NCI-H1105 treated with DMSO at 0.1 percent for 48 hours (cell line): ENCODE data around the gene PHACTR3.
"Not testable (repeated sequence)": the region's sequence is repeated elsewhere in the genome, so short reads cannot be mapped to it uniquely, and the experiment has no call there.

Source experiments
- DNase-seq: peaks from one replicate; lab custom pipeline; 2025; lab: John Stamatoyannopoulos, UW

PHACTR3 gene

DNA sequence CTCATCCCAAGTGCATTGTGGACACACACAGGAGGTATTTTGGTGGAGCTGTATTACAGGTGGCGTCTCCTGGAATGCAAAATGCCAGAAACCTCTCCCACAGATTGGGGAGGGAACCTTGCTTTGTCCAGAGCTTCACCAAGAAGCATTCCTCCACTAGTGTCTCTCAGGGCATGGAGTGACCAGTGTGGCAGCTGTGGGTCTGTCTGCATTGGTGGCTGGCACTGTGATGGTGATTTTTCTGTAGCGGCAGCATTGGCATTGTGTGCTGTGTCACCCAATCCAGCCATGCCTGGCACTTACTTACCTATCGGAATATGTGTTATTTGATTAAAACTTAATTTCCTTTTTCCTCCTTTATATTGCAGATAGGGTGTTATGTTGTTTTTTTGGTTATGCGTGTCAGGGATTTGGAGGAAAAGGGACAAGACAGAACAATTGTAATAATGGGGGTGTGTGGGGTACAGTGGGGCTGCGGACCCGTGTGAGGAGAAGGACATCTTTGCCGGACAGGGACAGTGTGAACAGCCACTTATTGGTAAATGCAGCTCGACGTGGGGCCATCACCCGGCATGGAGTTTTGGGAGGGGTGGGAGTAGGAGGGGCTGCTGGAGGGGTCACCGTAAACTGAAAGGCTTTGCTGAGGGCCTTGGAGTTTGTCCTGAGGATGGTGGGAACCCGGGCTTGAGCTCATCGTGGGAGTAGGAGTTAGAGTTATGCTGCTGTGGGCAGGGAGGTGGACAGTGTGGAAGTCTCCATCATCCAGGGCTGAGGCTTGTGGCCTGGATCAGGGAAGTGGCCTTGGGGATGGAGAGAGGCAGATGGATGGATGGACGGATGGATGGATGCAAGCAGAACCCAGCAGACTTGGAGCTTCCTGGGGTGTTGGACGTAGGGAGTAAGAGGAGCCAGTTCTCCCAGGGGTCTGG is 224.0 kb downstream of the PHACTR3 start:
- no peak for DNase-seq

DNA sequence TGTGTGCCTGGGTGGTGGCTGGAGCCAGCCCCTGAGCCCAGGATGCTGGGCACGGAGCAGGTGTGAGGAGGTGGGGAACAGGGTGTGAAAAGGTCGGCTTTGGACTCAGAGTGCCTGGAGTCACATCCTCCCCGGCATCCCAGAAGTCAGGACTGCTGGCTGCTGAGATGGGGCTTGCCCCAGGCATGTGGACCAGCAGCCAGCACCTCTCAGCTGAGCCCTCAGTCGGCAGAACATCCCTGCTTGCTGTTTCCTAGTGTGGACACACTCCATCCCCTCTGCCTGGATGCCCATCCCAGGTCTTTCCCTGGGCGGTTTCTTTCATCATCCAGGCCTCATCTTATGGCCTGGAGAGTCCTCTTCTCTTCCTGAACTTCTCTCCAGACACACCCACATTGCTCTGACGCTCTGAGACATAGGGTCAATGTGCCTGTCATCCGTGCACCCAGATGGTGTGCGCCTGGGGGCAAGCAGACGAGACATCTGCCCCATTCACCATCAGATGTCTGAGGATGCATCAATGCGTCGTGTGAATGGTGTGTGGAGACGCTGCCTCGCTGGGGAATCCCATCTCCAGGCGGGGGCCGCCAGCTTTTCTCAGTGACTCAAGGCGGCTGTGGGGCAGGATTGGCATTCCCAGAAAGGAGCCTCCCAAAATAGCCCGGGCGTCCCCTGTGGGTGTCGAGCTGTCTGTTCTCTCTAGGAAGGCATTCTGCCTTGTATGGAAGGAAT is 224.9 kb downstream of the PHACTR3 start:
- DNase-seq, result no peak

DNA sequence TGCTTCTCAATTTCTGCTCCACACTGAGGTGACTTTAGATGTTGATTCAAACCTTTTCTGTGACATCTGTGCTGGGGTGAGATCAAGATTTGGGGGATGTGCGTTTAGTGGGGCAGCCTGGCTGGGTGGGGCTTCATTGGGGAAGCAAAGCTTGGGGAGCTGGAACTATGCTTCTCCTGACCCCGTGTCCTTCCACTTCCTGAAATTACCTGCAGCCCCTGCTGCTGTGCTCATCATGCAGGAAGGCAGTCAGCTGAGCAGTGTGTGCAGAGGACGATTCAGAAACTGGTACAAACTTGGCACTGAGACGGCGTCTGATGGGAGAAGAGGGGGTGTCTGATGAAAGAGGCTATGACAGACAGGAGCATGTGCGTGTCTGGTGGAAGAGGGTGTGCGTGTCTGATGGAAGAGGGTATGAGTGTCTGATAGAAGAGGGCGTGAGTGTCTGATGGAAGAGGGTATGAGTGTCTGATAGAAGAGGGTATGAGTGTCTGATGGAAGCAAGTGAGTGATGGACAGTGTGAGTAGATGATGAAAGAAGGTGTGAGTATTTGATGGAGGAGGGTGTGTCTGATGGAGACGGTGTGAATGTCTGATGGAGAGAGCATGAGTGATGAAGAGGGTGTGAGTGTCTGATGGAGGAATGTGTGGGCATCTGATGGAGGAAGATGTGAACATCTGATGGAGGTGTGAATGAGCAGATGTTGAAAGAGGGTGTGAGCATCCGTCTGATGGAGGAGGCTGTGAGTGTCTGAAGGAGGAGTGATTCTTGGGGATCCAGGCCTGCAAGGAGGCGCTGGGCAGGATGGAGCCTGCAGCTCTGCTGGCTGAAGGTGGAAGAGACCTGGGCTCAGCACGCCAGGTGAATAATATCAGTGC is 225.7 kb downstream of the PHACTR3 start:
- DNase-seq, result no peak

DNA sequence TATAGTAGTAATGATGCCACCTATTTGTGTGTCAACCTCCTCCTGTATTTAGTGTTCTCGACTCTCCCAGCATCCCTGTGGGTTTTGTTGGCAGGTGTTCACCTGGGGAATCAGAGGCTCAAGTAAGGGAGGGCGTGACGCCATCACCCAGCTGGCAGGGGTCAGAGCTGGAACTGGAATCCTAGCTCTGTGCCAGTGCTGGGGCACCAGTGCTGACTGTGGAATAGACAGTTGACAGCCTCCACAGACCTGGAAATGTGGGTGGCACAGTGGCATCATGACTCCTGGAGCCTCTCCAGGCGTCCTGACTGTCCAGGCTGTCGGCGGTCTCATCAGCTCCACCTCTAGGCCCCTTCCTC is 226.3 kb downstream of the PHACTR3 start:
- peak; percentile 67 for DNase-seq

DNA sequence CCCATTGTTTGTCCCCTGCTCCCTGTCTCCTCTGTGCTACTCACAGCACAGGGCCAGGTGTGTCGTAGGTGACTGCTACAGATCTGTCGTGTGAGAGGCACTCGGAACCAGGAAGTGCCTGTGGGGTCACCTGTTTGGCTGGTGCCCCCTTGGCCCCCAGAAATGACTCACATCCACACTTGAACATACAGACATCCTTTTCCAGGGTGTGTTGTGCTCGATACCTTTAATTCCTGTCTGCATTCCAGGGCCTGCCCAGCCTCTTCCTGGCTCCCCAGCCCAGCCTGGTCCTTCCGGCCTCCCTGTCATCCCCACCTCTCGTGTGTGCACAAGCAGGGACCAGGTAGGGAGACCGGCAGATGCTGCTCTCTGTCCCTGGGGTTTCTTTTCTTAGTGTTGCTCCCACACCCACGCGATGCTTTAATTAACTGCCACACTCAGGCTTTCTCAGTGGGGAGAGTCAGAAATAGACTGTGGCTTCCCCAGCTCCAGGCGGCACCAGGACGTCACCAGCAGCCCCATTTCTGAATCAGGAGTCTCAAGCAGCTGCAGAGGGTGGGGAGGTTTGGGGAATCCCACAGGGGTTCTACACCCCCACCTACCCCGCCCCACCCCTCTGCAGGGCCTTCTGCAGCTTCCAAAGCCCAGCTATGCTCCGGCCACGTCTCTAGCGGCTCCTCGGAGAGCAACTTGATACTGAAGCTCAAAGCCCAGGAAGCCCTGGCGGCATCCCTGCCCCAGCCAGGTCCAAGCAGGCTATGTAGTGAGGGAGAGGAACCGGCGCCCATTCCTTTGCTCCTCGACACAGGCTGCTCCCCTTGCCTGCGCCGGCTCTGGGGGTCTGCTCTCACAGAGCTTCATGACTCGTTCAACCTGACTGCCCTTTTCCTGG is 226.9 kb downstream of the PHACTR3 start:
- DNase-seq, result peak; percentile 46

DNA sequence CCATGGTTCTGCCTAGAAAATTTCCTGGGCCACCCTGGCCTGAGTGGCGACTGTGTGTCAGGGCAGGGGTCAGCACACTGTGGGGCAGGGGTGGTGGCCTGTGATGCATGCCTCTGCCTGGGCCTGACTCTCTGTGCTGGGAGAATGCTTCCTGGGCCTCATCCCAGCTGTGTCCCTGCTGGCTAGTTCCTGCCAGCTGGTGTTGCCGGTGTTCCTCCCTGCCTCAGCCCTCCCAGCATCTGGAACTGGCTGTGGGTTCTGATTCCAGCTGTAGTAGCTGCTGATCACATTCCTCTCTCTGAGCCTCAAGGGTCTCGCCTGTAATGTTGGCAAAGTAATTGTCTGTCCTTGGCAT is 227.6 kb downstream of the PHACTR3 start:
- DNase-seq, result no peak

DNA sequence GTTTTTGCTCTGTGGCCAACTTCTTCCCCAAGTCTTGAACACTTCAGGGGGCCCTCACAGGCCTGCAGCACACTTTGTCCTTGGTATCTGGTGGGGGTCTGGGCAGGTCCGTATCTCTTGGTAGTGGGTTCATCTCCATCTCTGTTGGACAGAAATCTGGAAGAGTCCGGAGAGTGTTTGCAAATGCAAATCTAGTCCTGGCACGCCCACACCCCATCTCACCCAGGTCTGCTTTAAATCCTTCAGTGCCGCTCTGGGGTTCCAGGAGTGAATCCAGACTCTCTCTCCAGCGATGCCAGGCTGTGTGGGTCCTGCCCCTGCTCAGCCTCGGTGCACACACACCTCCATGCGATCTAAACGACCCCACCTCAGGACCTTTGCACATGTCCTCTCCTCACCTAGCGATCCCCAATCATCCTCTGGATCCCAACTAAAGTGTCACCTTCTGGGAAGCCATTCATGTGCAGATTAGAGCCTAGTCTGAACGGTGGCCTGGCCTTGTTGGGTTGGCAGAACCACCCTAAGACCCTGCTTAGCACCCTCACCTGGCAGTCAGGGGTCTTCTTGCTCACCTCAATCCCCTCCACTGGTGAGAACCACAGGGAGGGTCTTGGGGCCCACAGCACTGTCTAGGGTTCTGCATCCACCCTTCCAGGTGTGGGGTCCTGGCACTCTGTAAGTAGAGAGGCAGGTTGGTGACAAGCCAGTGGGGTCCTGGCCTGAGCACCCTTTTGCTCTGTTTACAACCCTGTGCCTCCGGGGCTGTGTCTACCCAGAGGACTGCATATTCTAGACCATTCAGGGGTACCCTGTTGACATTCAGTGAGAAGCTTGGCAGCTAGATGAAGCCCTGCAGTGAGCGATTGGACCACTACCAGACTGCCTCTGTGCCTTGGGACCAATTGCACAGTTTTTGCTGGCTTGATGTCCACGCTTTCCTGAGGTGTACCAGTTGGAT is 228.3 kb downstream of the PHACTR3 start:
- no peak for DNase-seq

DNA sequence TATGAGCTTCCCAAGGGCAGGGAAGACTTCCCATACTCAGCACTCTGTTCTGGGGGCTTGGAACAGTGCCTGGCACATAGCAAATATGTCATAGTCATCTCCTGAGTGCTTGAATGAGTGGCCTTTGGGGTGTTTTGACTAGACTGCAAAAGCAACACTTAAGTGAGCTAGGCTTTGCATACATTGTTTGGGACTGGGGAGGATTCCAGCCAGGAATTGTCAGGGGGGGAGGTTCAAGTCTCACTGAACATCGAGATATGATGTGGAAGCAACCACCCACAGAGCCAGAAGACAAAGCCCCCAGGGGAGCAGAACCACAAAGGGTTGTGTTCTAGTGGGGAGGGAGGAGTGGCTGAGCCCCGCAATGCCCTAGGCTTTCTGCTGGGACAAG is 230.7 kb downstream of the PHACTR3 start:
- DNase-seq, result peak; percentile 22

DNA sequence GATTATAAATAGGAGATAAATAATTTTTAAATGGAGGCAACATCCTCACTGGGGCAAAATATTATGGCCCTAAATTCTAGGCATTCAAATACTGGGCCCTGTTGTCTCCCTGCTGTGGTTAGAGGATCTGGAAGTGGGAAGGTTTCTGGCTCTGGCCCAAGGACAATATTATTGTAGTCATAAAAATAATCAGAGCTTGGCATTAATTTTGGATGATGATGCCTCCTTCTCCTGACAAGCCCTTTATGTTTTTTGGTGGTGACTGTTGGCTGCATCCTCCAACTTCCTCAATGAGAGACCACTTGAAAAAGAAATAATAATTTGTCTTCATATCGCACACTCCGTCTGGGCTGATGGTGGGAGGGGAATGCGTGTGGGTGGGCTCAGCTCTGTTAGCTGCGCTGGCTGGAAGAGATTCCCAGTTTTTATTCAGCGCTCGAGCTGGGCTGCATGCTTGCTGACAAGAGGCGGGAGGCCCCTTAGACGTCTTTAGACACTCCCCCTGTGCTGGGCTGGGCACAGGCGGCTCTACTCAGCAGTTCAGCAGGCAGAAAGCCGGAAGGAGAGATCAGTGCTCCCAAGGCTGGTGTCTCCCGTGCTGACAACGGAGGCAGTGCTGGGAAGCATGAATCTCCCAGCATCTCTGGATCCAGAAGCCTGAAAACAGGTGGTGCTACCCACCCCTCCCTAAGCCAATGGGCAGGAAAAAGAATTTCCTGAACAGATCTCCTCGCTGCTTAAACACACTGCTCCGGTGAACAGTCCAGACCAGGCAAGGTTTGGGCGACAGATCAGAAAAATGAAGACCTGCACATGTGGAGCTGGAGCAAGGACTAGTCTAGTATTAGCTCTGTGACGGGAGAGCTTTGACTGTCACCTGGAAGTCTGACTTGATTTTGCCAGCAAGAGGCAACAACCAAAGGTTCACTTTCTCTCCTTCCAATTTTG is 231.4 kb downstream of the PHACTR3 start:
- peak; percentile 93 for DNase-seq

DNA sequence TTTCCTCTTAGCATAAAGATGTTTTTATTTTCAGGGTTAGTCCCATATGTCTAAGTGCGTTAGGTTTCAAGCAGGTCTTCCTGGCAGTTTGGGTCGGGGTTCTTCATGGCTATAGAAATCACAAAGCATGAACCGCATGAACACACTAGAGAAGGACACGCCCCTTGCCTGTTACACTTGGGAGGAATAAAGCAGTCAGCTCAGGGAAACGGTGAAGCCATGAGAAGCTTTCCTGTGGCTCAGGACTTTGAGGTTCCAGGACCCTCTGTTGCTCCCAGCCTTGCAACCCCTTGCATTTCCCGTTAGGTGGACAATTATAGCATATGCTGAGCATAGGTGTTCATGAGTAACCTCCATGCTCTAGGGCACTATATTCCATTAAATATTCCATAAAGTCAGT is 232.4 kb downstream of the PHACTR3 start:
- DNase-seq, result peak; percentile 52

DNA sequence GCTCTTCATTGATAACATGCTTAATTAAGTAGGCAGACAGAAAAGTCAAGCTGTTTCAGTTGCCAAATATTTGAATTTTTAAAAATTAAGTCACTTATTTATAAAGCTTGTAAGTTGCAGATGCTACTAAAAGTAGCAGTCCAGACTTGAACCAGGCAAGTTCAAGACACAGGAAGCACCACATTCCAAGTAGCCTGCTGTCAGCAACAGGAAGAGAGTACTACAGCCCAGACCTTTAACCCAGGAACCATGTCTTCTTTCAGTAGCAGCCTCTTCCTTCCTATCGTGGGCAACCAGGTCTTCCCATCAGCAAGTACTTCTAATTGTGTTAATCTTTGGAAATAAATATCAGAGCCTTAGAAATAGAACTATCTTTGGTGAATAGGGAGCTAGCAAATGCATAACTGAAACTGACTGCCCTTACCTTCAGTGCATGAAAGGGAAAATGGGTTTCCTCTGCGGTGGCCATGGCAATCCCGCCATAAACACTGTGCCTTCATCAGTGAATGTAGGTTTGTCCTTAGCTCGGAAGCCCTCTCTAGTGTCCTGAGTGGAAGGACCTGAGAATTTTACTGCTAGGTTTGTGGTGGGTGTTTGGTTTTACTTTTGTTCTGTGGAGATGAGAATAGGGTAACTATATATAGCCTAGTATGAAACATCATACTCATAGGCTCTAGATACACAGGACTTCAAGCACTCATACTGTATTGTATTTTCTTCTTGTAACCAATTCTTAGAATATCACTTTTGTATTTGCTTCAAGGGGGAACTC is 233.5 kb downstream of the PHACTR3 start:
- DNase-seq, result no peak

DNA sequence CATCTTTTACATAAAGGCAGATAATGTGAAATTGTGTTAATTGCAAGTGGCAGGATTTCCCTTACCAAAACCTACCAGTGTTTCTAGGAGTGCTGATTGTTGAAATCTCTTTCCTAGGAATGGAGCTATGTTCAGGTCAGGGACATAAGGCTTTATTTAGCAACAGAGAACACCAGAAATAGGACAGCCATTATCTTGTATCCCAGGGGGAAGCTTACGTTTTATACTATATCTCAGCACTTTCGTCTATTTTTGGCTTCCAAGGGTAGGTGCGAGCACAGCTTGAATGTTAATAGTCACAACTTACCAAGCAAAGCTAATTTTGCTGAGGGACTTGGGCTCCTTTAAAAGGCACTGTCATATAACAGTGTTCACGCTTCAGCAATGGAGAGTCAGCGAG is 235.1 kb downstream of the PHACTR3 start:
- no peak for DNase-seq

DNA sequence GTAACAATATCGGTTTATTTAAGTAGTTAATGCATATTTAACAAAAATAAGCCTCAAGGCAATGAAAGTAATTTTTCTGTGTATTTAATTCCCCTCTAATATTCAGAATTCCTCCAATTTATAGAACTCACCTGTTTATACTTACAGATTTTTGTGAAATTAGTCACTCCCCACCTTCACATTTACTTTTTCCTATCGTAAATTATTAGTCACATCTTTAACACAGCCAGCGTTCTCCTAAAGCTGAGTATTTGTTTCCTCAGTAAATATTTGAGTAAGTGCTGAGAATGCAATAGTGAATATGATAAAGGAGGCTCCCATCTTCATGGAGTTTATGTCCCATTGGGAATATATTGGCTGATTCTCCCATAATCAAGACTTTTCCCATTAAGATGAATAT is 241.1 kb downstream of the PHACTR3 start:
- DNase-seq, result no peak

DNA sequence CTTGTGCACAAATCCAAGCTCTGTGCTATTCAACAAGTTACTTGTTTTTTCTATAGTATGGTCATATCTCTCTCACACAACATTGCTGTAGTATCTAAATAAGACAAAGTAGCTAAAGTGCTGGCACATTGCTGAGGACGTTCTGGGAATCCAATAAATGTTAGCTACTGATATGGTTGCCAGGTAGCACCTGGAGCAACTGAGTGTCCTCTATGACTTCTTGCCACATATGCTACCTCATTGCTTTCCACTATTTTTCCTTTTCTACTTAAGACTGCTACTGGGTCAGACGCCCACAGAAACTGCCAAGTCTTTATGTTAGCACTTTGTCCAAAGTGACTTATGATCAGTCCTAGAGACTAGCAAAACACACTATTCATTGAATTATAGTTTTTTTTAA is 243.8 kb downstream of the PHACTR3 start:
- no peak for DNase-seq

DNA sequence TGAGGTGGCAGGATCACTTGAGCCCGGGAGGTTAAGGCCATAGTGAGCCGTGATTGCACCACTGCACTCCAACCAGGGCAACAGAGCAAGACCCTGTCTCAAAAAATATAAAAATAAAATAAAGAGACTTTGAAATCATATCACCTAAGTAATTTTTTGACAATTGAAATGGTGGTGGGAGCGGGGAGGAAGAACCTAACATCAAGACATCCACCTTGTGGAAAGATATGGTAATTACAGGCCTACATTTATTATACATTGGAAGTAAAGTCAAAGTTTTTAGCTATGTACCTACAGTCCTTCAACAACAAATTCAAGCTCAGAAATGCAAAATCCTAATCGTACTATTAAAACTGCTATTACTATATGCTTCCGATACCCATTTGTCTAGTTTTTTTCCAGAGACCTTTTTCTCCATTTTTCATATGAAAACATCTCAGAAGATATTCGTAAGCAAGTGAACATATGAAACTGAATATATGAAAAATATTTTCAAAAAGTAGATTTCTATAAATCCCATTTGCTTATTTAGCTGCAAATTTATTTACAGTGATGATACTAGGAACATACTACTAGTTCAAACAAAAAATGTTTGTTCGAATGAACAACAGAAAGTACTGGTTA is 245.8 kb downstream of the PHACTR3 start:
- peak; percentile 51 for DNase-seq

DNA sequence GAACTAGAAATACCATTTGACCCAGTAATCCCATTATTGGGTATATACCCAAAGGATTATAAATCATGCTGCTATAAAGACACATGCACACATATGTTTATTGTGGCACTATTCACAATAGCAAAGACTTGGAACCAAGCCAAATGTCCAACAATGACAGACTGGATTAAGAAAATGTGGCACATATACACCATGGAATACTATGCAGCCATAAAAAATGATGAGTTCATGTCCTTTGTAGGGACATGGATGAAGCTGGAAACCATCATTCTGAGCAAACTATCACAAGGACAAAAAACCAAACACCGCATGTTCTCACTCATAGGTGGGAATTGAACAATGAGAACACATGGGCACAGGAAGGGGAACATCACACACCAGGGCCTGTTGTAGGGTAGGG is 252.2 kb downstream of the PHACTR3 start:
- DNase-seq, result not testable (repeated sequence)

DNA sequence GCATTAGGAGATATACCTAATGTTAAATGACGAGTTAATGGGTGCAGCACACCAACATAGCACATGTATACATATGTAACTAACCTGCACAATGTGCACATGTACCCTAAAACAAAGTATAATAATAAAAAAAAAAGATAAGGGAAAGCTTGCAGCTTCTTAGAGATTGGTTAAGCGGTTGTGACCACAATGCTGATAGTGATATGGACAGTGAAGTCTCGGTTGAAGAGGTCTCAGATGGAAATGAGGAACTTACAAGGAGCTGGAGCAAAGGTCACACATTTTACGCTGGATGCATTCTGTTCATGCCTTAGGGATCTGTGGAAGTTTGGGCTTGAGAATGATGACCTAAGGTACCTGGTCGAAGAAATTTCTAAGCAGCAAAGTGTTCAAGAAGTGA is 252.6 kb downstream of the PHACTR3 start:
- not testable (repeated sequence) for DNase-seq

DNA sequence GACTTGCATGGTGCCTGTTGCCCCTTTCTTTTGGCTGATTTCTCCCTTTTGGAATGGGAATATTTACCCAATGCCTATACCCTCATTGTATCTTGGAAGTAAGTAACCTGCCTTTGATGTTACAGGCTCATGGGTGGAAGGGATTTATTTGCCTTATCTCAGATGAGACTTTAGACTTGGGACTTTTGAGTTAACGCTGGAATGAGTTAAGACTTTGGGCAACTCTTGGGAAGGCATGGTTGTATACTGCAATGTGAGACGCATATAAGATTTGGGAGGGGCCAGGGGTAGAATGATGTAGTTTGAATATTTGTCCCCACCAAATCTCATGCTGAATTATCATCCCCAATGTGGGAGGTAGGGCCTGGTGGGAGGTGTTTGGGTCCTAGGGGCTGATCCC is 253.6 kb downstream of the PHACTR3 start:
- DNase-seq, result no peak
